DND-41 (cell line): Measurements from ENCODE around the gene SERPINE2.

ENCODE experiments used
- CTCF ChIP-seq: IDR thresholded peaks from 2 replicates; pipeline ENCODE4 v1.5.1; 2012; ENCODE audit warnings: borderline replicate concordance, low read length, moderate library complexity, mild to moderate bottlenecking; ENCODE audit not compliant: poor library complexity, severe bottlenecking; ENCODE audit errors: extremely low read depth
- EZH2 ChIP-seq: IDR thresholded peaks from 3 replicates; pipeline ENCODE4 v1.6.1; 2012; ENCODE audit warnings: borderline replicate concordance, low read depth, mild to moderate bottlenecking, moderate library complexity, low read length, inconsistent platforms; ENCODE audit not compliant: severe bottlenecking

DNA sequence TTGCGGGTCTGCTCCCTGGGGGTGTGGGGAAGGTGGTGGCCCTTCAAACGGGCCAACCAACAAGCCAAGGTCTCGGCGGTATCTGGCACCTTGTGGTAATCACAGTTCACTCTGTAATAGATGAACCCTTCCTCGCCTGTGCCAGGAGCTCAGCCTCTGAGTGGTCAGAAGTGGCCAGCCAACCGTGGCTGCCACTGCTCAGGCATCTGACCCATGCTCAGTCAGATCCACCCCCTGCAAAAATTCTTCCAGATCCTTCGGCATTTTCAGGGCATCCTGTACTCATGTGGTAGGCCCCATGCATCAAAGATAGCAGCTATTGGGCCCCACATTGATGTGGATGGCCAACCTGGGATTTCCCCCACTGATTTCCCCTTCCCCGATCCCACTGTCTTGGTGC is 39.6 kb upstream of the SERPINE2 start:
- TF ChIP-seq CTCF (no peak), EZH2 (no peak)
